GM19351 (cell line): ENCODE results near the gene UPF1.

ENCODE experiments used
- ATAC-seq: cut with Tn5 transposase; IDR thresholded peaks from one replicate; pipeline ENCODE4 v1.9.1; 2021; ENCODE audit warnings: mild to moderate bottlenecking, moderate library complexity; ENCODE audit not compliant: unreplicated experiment

The UPF1 gene

DNA sequence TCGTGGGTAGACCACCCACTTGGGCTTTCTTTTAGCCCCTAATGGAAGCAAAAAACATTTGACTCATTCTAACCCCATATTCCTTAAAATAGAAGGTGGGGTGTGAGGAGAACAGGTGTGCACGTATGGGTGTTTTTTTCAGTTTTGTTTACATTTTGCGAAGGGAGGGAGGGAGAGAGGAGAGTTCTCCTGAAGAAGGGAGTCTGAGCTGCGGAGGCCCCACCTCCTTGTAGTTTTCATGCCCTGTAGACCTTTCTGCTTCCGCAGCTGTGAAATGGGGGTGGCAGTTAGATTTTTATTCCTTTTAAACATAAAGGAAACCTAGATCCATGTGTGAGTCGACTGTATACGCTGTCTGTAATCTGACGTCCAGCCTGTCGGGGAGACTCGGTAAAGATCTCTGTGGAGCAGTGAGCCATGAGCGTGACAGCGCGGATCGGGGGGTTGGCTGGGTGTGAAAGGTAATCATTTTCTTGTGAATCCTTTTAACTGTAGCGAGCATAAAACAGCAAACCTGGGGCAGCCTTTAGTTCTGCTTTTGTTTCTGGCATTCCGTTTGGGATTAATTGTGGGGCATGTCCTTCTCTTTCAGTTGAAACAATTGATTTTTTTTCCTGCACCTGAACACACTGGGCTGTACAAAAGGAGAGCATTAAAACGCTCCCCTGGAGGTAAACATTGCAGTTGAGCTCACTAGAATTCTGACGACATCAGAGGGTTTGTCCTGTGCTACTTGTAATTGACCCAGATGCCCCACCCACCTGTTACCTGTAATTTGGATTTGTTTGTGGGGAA, 2.3 kb downstream of the UPF1 start:
- no peak for ATAC-seq

DNA sequence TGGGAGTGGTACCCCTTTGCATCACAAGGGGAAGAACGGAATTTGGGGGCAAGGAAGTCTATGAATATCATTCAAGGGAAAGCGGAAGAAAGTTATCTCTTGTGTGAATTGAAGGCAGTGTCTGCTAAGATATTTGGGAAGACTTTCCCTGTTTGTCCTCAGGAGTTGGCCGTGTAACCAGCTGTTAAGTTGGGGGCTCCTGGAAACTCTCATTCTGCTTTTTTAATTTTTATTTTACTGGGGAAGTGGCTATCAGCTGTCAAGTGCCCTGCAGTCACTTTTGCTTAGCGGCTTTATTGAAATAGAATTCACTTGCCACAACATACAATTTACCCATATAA, 2.9 kb downstream of the UPF1 start:
- no peak for ATAC-seq

DNA sequence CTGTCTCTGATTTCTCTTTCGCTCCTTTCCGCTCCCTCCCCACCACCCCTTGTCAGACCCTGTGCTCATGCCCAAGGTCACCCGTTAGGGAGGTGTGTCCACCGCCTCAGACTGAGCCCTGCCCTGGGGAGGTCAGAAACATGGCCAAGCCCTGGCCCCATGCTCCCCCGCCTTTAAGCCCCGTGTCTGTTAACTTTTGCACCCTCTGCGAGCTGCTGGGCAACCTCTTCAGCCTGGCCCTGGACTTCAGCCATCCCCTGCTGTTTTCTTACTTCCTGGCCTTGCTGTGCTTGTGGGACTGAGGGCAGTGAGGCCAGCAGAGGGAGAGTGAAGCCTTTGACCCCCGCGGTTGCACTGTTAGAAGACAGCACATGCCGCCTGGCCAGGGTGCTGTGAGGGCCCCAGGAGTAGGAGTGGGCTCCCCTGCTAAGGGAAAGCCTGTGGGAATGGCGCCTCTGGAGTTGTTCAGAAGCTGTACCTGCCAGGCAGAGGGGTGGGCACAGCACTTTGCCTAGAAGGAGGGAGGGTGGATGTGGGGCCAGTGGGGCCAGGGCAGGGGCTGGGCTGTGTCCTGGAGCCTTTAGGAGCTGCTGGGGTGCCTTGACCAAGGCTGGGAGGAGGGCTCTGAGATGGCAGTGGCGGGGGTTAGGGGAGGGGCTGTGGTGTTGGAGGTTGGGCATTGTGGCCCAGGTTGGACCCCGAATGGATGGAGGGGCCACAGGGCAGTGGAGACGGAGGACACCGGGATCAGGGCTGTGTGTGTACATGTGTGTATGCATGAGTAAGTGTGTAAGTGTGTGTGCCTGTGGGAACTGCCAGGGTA, 7.9 kb downstream of the UPF1 start:
- ATAC-seq = no peak

DNA sequence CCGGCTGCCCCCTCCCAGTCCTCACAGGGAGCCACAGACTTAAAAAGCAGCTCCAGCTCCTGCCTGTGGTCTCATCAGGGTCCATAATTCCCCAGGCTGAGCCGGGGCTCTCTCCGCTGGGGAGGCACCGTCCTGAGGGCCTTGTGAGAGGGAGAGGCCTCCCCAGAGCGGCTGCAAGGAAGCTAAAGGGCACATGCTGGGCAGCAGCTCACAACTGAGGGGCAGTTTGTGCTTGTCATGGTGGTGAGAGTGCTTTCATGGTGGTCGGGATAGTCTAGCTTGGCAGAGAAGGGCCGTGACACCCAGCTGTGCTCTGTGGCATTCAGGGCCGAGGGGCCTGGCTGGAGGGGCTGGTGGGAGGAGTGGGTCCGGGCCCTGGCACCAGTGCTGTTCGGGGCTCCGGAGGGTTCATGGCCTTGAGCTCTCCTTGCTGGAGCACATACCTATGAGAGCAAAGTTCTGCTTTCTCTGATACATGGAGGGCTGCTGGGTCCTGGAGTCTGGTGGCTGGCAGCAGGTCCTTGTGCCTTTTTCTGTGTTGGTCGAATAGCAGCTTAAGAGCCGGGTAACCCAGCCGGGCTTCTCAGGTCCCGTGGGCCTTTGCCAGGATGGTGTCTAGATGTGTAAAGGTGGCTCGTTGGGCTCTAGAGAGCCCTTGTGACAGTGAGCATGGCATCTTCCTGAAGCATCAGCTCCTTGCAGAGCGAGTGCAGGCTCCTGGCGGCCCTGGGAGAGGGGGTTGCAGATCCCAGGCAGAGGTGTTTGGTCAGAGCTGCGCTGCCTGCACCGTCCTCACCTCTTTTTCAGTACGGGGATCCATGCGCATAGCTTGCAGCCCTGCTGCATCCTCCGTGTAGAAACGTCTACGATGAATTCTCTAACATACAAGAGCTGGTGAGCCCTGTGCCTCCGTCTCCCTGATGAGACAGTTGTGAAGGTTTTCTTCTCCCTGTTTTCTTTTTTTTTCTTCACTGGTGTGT, 8.8 kb downstream of the UPF1 start:
- no peak for ATAC-seq

DNA sequence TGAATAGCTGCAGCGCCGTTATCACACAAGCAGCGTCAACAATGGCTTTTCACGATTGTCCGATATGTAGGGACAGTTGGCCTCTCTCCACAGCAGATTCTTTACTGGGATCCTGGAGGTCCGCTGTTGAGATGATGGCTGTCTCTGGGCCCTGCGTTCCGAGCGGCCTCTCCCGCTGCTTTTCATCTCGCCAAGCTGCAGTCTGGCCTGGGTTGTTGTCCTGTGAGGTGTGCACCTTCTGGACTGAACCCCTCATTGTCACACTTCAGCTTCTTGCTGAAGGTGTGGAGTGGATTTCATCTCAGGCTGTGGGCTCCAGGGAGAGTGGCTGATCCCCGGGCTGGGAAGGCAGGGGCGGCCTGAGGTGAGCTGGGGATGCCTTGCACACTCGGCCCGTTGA, 9.6 kb downstream of the UPF1 start:
- no peak for ATAC-seq

DNA sequence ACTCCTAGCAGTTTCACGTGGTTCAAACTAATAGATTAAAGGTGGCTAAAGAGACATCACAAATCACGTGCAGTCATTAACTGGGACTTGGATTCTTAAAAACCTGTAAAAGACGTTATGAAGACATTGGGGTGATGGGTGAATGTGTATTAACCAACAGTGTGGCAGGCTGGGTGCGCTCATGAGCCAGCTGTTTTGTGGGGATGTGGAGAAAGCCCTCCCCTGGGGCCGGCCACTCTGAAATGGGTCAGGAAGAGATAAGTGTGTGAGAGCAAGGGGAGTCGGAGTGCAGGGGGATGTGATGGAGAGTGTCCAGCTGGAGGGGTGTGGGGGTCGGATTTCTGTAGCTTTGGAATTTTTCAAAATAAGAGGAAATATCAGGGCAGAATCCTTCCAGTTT, 10.4 kb downstream of the UPF1 start:
- ATAC-seq = no peak

DNA sequence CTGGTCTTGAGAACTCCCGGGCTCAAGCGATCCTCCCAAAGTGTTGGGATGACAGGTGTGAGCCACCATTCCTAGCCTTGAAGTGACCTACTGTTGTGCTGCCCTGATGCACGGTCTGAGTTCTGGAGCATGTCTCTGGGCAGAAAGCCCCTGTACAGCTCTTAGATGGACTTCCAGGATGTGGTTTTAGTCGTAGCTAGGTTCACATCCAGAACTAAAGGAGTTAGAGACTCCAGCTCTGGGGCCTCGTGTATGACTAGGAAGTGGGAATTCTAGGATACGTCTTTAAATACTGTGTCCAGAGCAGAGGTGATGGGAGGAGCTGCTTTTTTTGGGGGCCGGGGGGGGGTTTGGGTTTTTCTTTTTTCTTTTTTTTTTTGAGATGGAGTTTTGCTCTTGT, 12.2 kb downstream of the UPF1 start:
- ATAC-seq = no peak

DNA sequence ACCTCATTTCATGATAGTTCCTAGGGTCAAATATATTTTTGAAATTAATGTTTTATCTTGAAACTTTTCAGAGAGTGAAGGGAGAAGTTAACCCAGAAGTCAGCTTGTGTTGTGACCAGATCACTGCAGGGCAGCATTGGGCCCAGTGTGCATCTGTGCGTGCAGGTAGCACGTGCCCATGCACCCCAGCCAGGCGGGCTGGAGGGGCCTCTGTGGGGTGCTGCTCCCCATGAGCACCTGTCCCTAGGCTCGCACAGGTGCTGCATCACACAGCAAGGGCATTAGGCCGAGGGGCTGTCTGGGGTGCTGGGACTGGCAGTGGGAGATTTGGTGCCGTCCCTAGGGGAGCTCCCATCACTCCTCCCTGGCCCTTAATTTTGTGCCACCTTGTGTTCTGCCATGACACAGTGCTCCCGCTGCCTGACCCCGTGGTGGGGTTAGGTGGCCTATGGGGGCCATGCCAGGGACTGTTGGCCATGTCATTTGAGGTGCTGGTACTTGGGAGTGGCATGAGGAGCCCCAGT, 13.1 kb downstream of the UPF1 start:
- ATAC-seq = no peak

DNA sequence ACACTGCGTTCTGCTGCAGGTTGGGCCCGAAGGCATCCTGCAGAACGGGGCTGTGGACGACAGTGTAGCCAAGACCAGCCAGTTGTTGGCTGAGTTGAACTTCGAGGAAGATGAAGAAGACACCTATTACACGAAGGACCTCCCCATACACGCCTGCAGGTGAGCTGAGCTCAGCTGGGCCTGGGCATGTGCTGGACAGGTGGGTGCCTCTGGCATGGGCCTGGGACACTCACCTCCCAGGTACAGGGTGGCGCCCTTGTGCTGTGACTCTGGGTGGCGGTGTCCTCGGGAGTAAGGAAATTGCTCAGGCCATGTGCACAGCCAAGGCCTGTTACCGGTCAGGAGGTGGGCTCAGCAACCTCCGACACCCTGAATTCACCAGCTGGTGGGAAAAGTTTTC, 14.2 kb downstream of the UPF1 start:
- no peak for ATAC-seq

DNA sequence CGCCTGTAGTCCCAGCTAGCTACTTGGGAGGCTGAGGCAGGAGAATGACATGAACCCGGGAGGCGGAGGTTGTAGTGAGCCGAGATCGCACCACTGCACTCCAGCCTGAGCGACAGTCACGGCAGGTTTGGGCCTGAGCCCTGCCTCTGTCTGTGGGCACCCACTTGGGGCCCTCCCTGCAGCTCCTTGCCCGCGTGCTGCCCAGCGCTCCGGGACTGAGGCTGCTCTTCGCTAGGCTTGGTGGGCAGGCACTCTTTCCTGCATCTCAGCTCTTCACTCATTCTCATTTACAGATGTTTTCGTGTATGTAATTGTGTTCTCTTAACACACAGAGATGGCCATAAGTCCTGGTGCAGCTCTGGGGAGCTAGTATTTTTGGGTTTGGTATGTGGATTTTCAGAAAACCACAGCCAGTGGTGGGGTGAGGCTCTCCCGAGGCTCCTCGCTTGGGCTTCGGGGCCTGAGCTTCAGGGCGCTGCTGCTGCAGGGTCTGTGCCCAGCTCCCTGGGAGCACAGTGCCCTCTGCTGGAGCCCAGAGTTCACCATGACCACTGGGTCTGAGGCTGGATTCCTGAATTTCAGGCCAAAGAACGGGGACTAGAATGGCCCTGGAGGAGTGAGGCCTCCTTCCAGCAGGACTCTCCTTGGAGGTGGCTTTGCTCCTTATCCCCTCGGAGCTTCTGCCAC, 15.2 kb downstream of the UPF1 start:
- no peak for ATAC-seq

DNA sequence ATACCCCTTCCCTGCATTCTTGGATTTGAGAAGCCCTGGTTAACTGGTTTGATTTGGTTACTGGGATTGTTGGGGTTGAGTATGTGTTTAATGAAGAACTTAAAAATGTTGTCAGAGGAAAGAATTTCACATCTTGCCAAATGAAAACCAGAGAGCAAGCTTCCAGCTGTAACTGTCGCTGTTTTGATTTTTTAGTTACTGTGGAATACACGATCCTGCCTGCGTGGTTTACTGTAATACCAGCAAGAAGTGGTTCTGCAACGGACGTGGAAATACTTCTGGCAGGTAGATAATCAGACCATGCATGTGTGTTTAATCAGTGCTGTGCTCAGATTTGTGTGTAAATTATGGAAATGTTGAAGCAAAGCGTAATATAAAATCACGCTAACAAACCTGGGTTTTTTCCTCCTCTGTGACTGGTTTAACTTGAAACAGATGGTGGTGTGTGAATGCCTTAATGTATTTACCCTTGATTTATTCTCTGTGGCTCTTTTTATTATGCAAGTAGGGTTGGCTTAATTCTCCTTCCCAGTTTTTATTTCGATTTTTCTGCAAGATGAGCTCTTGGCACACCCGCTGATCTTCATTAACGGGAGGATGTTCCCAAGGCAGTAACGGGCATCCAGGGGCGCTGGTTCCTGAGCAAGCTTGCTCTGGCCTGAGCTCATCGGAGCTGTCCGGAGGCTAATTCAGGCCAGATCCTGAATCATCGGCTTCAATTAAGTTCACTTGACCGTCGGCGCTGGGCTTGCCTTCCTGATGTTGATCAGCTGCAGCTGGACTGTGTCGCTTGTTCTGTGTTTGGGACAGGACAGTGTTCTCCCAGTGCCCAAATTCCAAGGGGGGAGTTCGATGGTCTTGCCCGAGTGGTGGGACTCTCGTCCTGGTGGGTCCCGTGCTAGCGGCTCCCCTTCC, 16.0 kb downstream of the UPF1 start:
- ATAC-seq = no peak

DNA sequence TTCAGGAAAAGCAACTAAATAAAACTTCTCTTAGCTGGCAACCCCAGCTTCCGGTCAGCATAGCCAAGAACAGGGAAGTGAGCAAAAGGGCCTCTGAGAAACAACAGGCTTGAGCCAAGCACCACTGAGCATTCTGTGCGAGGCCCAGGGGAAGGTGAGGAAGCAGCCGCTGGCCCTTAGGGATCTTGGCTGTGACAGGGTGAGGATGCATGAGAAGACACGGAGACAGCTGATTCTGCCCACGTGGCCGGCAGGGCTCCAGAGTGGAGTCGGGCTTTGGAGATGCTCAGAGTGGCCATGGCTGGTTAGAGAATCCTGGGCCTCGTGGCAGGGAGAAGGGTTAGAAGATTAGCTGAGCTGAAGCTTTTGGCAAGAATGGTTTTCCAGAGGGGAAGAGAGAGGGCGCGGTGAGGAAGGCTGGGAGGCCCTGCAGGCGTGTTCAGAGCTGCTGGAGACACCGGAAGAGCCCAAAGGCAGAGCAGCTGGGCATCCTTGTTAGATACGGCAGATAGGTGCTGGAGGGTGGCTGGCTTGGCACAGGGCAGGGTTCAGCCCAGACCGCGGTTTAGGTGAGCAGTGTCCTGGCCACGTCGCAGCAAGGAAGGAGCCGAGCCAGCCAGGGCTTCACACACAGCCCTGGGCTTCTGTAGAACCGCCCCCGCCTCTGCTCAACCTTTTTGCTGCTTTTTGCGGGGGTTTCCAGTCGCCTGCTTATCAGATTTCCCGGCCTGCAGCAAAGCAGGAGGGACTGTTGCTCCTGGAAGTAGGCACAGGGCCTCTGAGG, 17.3 kb downstream of the UPF1 start:
- ATAC-seq = no peak

DNA sequence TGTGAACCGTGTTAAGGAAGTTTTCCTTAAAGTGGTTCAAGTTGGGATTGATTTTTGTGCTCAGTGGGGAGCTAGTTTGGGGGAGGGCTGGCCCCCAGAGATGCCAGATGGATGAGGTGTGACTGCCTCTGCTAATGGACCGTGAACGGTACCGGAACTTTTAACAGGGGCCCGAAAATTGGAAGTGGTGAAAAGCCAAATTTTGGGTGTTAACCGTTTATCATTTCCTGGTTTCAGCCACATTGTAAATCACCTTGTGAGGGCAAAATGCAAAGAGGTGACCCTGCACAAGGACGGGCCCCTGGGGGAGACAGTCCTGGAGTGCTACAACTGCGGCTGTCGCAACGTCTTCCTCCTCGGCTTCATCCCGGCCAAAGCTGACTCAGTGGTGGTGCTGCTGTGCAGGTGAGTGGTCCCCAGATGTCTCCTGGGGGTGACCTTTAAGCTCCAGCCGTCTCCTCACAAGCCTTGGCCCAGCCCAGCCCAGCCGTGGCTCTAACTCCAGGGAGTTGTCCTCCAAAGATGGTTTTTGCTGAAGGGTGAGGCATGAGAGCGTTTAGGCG, 18.2 kb downstream of the UPF1 start:
- ATAC-seq = no peak

DNA sequence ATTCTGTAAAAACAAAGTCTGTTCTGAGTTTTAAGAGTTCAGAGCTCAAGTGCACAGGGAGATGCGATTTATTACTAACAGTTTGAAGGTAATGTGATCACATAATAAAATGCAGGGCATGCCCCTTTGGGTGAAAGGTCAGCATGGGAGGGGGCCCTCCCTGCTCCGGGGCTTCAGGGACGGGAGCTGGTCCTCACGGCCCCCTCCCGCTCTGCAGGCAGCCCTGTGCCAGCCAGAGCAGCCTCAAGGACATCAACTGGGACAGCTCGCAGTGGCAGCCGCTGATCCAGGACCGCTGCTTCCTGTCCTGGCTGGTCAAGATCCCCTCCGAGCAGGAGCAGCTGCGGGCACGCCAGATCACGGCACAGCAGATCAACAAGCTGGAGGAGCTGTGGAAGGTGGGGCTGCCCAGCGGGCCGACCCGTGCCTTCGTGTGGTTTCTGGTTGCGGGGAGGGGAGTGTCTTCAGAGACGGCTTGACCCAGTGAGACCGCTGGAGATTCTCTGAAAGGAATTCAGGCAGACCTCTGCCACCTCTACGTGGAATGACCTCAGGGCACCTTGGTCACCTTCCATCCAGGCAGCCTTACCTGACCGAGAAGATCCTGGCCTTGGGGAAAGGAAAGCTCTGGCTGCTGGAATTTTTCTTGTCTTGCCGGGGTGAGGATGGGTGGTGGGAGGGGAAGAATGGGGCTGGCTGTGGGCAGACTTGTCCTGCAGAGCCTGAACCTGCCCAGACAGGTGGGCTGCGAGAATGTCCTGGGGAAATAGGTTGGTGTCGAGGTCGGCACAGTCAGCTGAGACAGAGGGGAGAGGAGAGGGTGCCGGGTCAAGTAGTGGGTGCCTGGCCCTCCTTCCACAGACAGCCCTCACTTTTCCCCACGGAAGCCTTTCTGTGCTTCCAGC, 19.0 kb downstream of the UPF1 start:
- no peak for ATAC-seq

DNA sequence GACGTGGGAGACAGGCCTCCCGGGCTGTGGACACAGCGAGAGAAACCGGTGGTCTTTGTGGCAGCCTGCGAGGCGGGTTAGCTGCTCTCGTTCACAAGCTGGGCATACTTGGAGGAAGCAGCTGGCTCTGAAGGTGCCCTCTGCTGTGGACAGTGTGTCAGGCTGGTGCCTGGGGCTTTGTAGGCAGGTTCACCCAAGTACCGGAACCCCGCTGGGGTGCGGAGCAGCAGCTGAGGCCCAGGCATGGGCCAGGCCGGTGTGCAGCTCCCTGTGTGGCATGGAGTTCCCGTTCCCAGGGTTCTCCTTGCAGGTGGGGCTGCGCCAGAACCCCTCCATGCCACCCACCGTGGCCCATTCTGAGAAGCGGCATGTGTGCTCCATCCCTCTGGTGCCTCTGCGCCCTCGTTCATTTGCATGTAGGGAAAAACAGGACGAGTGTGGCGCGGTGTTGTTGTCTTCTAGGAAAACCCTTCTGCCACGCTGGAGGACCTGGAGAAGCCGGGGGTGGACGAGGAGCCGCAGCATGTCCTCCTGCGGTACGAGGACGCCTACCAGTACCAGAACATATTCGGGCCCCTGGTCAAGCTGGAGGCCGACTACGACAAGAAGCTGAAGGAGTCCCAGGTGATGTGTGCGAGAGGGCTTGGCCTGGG, 20.0 kb downstream of the UPF1 start:
- ATAC-seq = no peak

DNA sequence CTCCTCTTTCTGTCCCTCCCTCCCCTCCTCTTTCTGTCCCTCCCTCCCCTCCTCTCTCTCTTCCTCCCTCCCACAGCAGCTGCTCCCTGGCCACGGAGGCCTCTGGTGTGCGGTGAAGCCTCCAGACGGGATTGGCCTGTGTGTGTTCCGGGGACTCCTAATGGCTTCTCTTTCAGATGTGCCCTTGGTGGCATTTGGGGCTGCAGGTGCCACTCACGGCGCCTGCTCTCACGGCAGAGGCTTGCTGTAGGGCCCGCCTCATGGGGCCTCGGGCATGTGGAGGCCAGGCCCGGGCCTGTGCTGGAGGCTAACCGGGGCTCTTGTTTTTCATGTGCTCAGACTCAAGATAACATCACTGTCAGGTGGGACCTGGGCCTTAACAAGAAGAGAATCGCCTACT, 20.9 kb downstream of the UPF1 start:
- no peak for ATAC-seq
